Measurements from ENCODE around the gene DDI2.
"Not testable (repeated sequence)": the region's sequence is repeated elsewhere in the genome, so short reads cannot be mapped to it uniquely, and the experiment has no call there.

Gene DDI2

GRCh38 chr1:15617173-15618076 lies at the start of gene DDI2:
Gene DDI2 (plus strand): TSS chr1:15617458. CDS start chr1:15617671, 213 bp downstream.
- DNase-seq = peak; percentile 94 to 95

GRCh38 chr1:15568387-15569073 lies 48.7 kb upstream of the DDI2 start:
- no peak for DNase-seq

GRCh38 chr1:15570861-15571260 lies 46.4 kb upstream of the DDI2 start:
- DNase-seq = no peak

GRCh38 chr1:15571266-15571665 lies 46.0 kb upstream of the DDI2 start:
- DNase-seq = no peak

- no peak for DNase-seq
Measured at GRCh38 chr1:15573477-15573876, 43.8 kb upstream of the DDI2 start.

- DNase-seq = no peak
Measured at GRCh38 chr1:15574741-15575140, 42.5 kb upstream of the DDI2 start.

- DNase-seq = no peak
Measured at GRCh38 chr1:15575549-15576150, 41.6 kb upstream of the DDI2 start.

- peak in 1 of 2 donors; percentile 10 for DNase-seq
Measured at GRCh38 chr1:15577691-15578090, 39.6 kb upstream of the DDI2 start.

- DNase-seq = peak; percentile 27 to 48
Measured at GRCh38 chr1:15578921-15579682, 38.2 kb upstream of the DDI2 start.

GRCh38 chr1:15579683-15580047 lies 37.6 kb upstream of the DDI2 start:
- peak in 1 of 2 donors; percentile 11 for DNase-seq

GRCh38 chr1:15583016-15583706 lies 34.1 kb upstream of the DDI2 start:
- DNase-seq = no peak

GRCh38 chr1:15584489-15585363 lies 32.5 kb upstream of the DDI2 start, which contains the start of gene AGMAT:
Gene AGMAT (minus strand): TSS chr1:15585051. CDS start chr1:15584967, 84 bp downstream.
- peak; percentile 52 to 58 for DNase-seq

GRCh38 chr1:15592285-15592684 lies 25.0 kb upstream of the DDI2 start:
- DNase-seq = no peak

- DNase-seq = no peak
Measured at GRCh38 chr1:15595809-15596617, 21.2 kb upstream of the DDI2 start.

GRCh38 chr1:15598436-15598835 lies 18.8 kb upstream of the DDI2 start:
- no peak for DNase-seq

- DNase-seq = peak; percentile 93 to 94
Measured at GRCh38 chr1:15603050-15603965, 13.9 kb upstream of the DDI2 start.

GRCh38 chr1:15603966-15604282 lies 13.3 kb upstream of the DDI2 start:
- not testable (repeated sequence) for DNase-seq

GRCh38 chr1:15604400-15604799 lies 12.9 kb upstream of the DDI2 start:
- DNase-seq = not testable (repeated sequence)
